ENCODE measurements around the gene IQUB. TPM values are rescaled to one million over a fixed set of nuclear protein-coding genes. Genes with fewer than 3 reads are reported as not detected.

Gene IQUB
- total and polyA plus RNA-seq, 8 donors, result 0.87 to 3.8 (median 2.1) TPM

GRCh38 chr7:123548406-123548805, 14.0 kb upstream of the IQUB start:
- H3K27ac ChIP-seq, result no peak overlapping the region
- ATAC-seq (no peak), DNase-seq (no peak)
- H3K4me1 ChIP-seq, result no peaks in the 10 kb centered on the region
- intact Hi-C loops (cut with DNase I), result no loop called here
- no peak for TF ChIP-seq CTCF (IDR thresholded peaks at IDR 0.05)
- no peak overlapping the region for H3K4me3 ChIP-seq
- peaks cover 0 to 33% of the 10 kb centered on the region in 2 donors for H3K36me3 ChIP-seq
- no peaks in the 10 kb centered on the region for H3K27me3 ChIP-seq
- H3K9me3 ChIP-seq, result no peaks in the 10 kb centered on the region

GRCh38 chr7:123539871-123540270, 5.5 kb upstream of the IQUB start:
- H3K36me3 ChIP-seq, result peaks cover 0 to 8% of the 10 kb centered on the region in 2 donors
- no peak for TF ChIP-seq CTCF (IDR thresholded peaks at IDR 0.05)
- H3K27me3 ChIP-seq, result no peaks in the 10 kb centered on the region
- ATAC-seq (no peak), DNase-seq (no peak)
- H3K4me1 ChIP-seq, result peaks cover 0 to 21% of the 10 kb centered on the region in 2 donors
- no peak overlapping the region for H3K27ac ChIP-seq
- no peaks in the 10 kb centered on the region for H3K9me3 ChIP-seq
- H3K4me3 ChIP-seq, result no peak overlapping the region
- intact Hi-C loops (cut with DNase I), result no loop called here

DNA sequence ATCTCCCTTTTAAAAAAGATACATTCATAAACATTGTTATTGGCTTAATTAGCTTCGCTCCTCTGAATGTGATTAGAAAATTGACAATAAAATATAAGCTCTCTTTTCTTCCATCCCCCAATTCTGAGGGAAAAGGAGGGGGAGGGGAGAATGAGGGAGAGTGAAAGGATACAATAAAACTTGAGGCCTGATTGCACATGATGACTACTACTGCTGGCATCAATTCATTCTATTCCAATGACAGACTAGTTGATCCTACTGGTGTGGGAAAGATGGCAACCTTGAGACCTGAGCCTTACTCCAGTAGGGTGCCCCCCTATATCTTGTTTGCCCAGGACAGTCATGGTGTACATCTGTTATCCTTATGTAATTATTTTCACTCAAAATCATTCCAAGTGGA, 4.5 kb upstream of the IQUB start:
- no peak for ATAC-seq
- intact Hi-C loops (cut with DNase I), result no loop called here

DNA sequence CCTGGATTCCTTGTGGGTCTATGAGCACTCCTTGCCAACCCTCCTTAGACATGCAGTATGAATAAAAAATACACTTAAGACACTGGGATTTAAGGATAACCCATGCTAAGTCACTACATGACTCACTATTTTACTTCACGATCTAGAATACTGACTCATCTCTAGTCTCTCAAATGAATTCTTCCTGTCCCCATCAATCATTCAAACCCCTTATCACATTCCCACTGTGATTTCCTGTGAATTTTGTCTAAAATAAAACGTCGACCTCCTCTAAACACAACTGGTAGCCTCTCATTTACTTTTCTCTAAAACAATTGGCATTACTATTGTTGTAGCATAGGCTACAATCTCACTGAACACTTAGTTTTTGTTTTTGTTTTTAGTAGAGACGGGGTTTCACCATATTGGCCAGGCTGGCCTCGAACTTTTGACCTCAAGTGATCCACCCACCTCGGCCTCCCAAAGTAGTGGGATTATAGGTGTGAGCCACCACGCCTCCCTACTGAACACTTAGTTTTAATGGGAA, 3.9 kb upstream of the IQUB start:
- peaks cover 0 to 8% of the 10 kb centered on the region in 2 donors for H3K36me3 ChIP-seq
- peaks cover 0 to 12% of the 10 kb centered on the region in 2 donors for H3K27me3 ChIP-seq
- no peaks in the 10 kb centered on the region for H3K9me3 ChIP-seq
- H3K4me1 ChIP-seq, result peaks cover 0 to 30% of the 10 kb centered on the region in 2 donors
- no peak overlapping the region for H3K4me3 ChIP-seq
- intact Hi-C loops (cut with DNase I), result no loop called here
- no peak for TF ChIP-seq CTCF (IDR thresholded peaks at IDR 0.05)
- no peak for ATAC-seq
- DNase-seq, result no peak
- peak overlapping the region in 1 of 2 donors; percentile 30 for H3K27ac ChIP-seq

More for the DNA sequence above, 4.5 kb upstream of the IQUB start:
- H3K36me3 ChIP-seq, result peaks cover 0 to 8% of the 10 kb centered on the region in 2 donors
- no peak for DNase-seq
- no peak overlapping the region for H3K27ac ChIP-seq
- no peak overlapping the region for H3K4me3 ChIP-seq
- H3K27me3 ChIP-seq, result peaks cover 0 to 5% of the 10 kb centered on the region in 2 donors
- H3K9me3 ChIP-seq, result no peaks in the 10 kb centered on the region
- no peak for TF ChIP-seq CTCF (IDR thresholded peaks at IDR 0.05)
- peaks cover 0 to 24% of the 10 kb centered on the region in 2 donors for H3K4me1 ChIP-seq

GRCh38 chr7:123537026-123537642, 2.7 kb upstream of the IQUB start:
- no peak for DNase-seq
- H3K4me1 ChIP-seq, result peaks cover 0 to 33% of the 10 kb centered on the region in 2 donors
- intact Hi-C loops (cut with DNase I), result no loop called here
- peaks cover 0 to 23% of the 10 kb centered on the region in 2 donors for H3K27me3 ChIP-seq
- H3K27ac ChIP-seq, result no peak overlapping the region
- no peak for ATAC-seq
- no peak overlapping the region for H3K4me3 ChIP-seq
- no peaks in the 10 kb centered on the region for H3K9me3 ChIP-seq
- peaks cover 0 to 6% of the 10 kb centered on the region in 2 donors for H3K36me3 ChIP-seq
- TF ChIP-seq CTCF (IDR thresholded peaks at IDR 0.05), result peak; percentile 44 to 57

All from left lung (tissue), 10 donors.